Thymus (tissue), 11 donors: Measurements from ENCODE around the gene COBLL1. TPM values are rescaled to one million over a fixed set of nuclear protein-coding genes. Genes with fewer than 3 reads are reported as not detected.
A peak's percentile ranks its signal among the peaks of the same experiment; 100 is the strongest.
"Not testable (repeated sequence)": the region's sequence is repeated elsewhere in the genome, so short reads cannot be mapped to it uniquely, and the experiment has no call there.

Source experiments
- DNase-seq, 9 donors: peaks; one replicate each; pipeline ENCODE4 v3.0.0-alpha.2; 2013; ENCODE audit warnings: low spot score in 9 of 9, low read depth in 6 of 9, missing footprints in 1 of 9
- H3K27ac ChIP-seq, 2 donors: one replicate each; pipeline ENCODE4 v1.5.1; 2013; ENCODE audit warnings: control low read depth in 1 of 2, low read depth in 1 of 2, low read length in 1 of 2, mild to moderate bottlenecking in 1 of 2, moderate library complexity in 1 of 2
- H3K27me3 ChIP-seq, 2 donors: one replicate each; pipeline ENCODE4 v1.5.1; 2013; ENCODE audit warnings: low read length in 1 of 2; ENCODE audit not compliant: control insufficient read depth in 2 of 2, insufficient read depth in 1 of 2
- H3K36me3 ChIP-seq, 2 donors: one replicate each; pipeline ENCODE4 v1.5.1; 2013; ENCODE audit warnings: low read length in 1 of 2, mild to moderate bottlenecking in 1 of 2, moderate library complexity in 1 of 2; ENCODE audit not compliant: control insufficient read depth in 2 of 2, insufficient read depth in 2 of 2
- H3K4me1 ChIP-seq, 2 donors: one replicate each; pipeline ENCODE4 v1.5.1; 2013; ENCODE audit warnings: low read length in 2 of 2; ENCODE audit not compliant: control insufficient read depth in 2 of 2, insufficient read depth in 2 of 2
- H3K4me3 ChIP-seq, 2 donors: one replicate each; pipeline ENCODE4 v1.5.1; 2013; ENCODE audit warnings: low read length in 2 of 2, control low read depth in 1 of 2, mild to moderate bottlenecking in 1 of 2
- H3K9me3 ChIP-seq, 2 donors: one replicate each; pipeline ENCODE4 v1.5.1; 2013; ENCODE audit warnings: low read length in 1 of 2, mild to moderate bottlenecking in 1 of 2; ENCODE audit not compliant: control insufficient read depth in 2 of 2, insufficient read depth in 1 of 2
- WGBS: extraction: QIAGEN DNeasy Blood & Tissue Kit; methylation state at CpG from one replicate; pipeline ENCODE4 v1.1.7; 2013; 5-methylcytosine and 5-hydroxymethylcytosine counted together
- polyA plus RNA-seq: library from polyadenylated mRNA; stranded (reverse); fragments of 200-250 nt; gene quantifications from one replicate; pipeline ENCODE4 v1.2.3, GENCODE V29; 2013
- total RNA-seq: library from RNA; stranded (reverse); fragments of 120-200 nt; gene quantifications from one replicate; pipeline ENCODE4 v1.2.4, GENCODE V29; 2013
- donor health status: healthy.

COBLL1 gene
- total and polyA plus RNA-seq, 2 donors: 3.0 to 4.9 TPM

- H3K36me3 ChIP-seq: no peaks in the 10 kb centered on the region
- H3K4me3 ChIP-seq: no peak overlapping the region
- no peaks in the 10 kb centered on the region for H3K27me3 ChIP-seq
- no peaks in the 10 kb centered on the region for H3K9me3 ChIP-seq
- no peak overlapping the region for H3K27ac ChIP-seq
- no peaks in the 10 kb centered on the region for H3K4me1 ChIP-seq
- WGBS: 97% methylated on average over 4 of the region's 4 CpGs
- DNase-seq: no peak
Measured at GRCh38 chr2:164770421-164770916, 71.2 kb downstream of the COBLL1 start.

GRCh38 chr2:164766954-164767320, 74.7 kb downstream of the COBLL1 start:
- Histone ChIP-seq H3K9me3 (no peaks in the 10 kb centered on the region), H3K4me3 (no peak overlapping the region), H3K27me3 (no peaks in the 10 kb centered on the region), H3K36me3 (no peaks in the 10 kb centered on the region), H3K27ac (no peak overlapping the region), H3K4me1 (no peaks in the 10 kb centered on the region)
- DNase-seq: no peak
- WGBS: 98% methylated on average over 3 of the region's 3 CpGs

DNA sequence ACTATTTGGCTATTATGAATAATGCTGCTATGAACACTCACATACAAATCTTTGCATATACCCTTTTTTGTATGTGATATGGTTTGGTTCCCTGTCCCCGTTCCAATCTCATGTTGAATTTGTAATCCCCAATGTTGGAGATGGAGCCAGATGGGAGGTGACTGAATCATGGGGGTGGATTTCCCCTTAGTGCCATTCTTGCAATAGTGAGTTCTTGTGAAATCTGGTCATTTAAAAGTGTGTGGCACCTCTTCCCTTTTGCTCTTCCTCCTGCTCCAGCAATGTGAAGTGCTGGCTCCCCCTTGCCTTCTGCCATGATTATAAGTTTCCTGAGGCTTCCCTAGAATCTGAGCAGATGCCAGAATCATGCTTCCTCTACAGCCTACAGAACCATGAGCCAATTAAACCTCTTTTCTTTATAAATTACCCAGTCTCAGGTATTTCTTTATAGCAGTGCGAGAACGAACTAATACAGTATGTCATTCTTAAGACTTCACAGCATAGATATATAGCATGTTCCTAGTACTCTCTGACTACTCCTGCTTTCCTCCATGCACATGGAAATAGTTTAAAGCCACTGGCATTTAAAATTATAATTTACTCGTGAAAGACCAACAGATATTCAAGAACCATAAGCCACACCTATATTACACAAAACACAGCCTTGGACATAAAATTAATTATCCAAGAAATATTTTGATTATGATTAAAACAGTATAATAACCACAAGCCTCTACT, 75.2 kb downstream of the COBLL1 start:
- DNase-seq: no peak
- Histone ChIP-seq H3K9me3 (no peaks in the 10 kb centered on the region), H3K36me3 (no peaks in the 10 kb centered on the region), H3K27ac (no peak overlapping the region), H3K4me3 (no peak overlapping the region), H3K4me1 (no peaks in the 10 kb centered on the region), H3K27me3 (no peaks in the 10 kb centered on the region)
- 97% methylated on average over 4 of the region's 4 CpGs for WGBS

DNA sequence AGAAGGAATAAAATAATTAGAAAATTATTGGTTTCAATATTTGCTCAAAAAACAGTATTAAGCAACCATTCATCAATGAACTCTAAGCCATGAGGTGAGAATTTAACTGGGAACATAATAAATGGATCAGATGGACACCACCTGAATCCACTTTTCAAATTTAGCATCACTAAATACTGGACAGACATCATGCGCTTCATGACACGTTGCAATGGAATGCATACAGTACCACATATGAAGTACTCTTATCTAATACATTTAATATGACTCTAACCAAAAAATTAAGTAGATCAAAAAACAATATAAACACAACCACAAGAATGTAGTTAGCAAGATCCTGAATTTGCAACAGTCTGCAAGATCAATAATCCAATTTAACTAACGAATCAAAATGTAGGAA, 76.6 kb downstream of the COBLL1 start:
- H3K27ac ChIP-seq: no peak overlapping the region
- no peaks in the 10 kb centered on the region for H3K4me1 ChIP-seq
- no peak overlapping the region for H3K4me3 ChIP-seq
- no peak for DNase-seq
- H3K36me3 ChIP-seq: no peaks in the 10 kb centered on the region
- no peaks in the 10 kb centered on the region for H3K9me3 ChIP-seq
- H3K27me3 ChIP-seq: no peaks in the 10 kb centered on the region
- 96% methylated on average over 3 of the region's 3 CpGs for WGBS

DNA sequence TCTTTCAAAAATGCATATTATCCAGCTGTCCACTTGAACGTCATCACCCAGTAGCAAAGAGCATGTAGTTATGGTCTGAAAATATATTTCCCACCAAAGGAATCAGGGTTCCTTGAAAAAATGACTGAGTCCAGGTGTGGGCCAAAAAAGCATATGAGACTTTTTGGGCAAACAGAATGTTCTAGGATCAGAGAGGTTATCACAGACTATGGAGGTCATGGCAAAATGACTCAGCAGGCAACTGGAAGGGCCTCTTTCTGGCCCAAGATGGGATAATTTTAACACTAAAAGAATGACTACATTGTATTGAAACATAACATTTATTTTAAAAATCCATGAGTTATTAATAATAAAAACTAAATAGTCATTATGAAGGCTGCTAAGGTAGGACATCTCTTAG, 77.1 kb downstream of the COBLL1 start:
- H3K9me3 ChIP-seq: no peaks in the 10 kb centered on the region
- 97% methylated on average over 1 of the region's 1 CpG for WGBS
- no peak overlapping the region for H3K4me3 ChIP-seq
- H3K36me3 ChIP-seq: no peaks in the 10 kb centered on the region
- no peak overlapping the region for H3K27ac ChIP-seq
- DNase-seq: no peak
- no peaks in the 10 kb centered on the region for H3K4me1 ChIP-seq
- H3K27me3 ChIP-seq: no peaks in the 10 kb centered on the region

DNA sequence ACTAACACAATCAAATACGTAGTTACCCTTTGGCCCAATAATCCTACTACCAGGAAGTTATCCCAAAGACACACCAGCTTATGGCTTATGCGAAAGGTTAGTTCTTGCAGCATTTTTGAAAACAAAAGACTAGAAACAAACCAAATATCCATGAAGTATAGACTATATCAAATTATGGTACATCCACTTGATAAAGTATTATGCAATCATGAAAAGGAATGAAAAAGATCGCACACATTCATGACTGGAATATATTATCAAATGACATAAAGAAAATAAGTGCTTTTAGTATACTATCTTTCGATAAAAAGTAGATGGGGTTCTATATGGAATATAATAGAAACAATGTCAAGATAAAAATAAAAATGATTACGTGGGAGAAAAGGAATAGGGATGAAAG, 78.2 kb downstream of the COBLL1 start:
- H3K27ac ChIP-seq: no peak overlapping the region
- 90% methylated on average over 5 of the region's 5 CpGs for WGBS
- H3K36me3 ChIP-seq: no peaks in the 10 kb centered on the region
- H3K4me1 ChIP-seq: no peaks in the 10 kb centered on the region
- DNase-seq: no peak
- H3K4me3 ChIP-seq: no peak overlapping the region
- no peaks in the 10 kb centered on the region for H3K9me3 ChIP-seq
- H3K27me3 ChIP-seq: no peaks in the 10 kb centered on the region

DNA sequence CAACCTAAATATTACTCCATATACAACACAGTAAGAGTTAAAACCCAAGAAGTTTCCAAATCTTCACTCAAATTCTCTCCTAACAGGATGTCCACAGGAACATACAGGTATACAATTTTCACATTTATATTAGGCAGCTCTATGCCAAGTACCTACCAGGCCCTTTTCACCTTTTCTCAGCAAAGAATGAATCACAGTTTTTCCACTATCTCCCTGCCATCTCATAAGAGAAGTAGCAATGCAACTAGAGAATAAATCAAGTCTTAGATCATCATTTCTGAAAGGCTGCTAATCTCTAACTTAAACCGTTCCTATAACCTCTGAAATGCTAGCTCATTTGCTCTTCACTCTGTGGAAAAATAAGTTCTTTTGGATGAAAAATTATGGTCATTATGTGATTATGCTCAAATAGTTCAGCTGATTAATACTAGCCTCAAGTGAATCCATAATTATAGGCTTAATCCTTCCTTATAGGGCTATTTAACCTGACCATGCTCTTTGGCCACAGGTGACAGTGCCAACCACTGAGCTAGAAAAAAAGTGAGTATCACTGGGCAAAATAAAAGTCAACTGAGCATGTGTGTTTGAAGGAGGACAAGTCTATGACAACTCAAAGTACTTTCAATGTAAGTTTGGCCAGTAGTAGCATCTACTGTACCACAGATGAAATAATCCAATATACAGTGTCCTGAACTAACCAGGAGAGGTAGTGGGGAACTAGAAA, 79.7 kb downstream of the COBLL1 start:
- H3K27ac ChIP-seq: no peak overlapping the region
- WGBS: 100% methylated on average over 1 of the region's 1 CpG

GRCh38 chr2:164761201-164761600, 80.4 kb downstream of the COBLL1 start:
- WGBS: 95% methylated on average over 9 of the region's 9 CpGs
- H3K27ac ChIP-seq: not testable (repeated sequence)

More for the DNA sequence above, 79.7 kb downstream of the COBLL1 start:
- H3K27me3 ChIP-seq: no peaks in the 10 kb centered on the region
- no peaks in the 10 kb centered on the region for H3K4me1 ChIP-seq
- no peaks in the 10 kb centered on the region for H3K9me3 ChIP-seq
- H3K36me3 ChIP-seq: no peaks in the 10 kb centered on the region
- no peak overlapping the region for H3K4me3 ChIP-seq
- no peak for DNase-seq

DNA sequence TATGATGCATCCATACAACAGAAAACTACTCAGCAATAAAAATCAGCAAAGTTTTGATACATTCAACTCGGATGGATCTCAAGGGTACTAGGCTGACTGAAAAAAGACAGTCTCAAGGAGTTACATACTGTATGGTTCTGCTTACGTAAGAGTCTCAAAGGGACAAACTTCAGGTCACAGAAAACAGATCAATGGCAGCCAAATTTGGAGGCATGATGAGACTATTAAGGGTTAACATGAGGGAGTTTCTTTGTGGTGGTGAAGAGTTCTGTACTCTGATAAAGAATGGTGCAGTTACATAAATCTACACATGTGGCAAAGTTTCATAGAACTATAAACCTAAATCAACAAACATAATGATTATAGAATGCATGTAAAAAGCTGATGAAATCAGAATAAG, 81.4 kb downstream of the COBLL1 start:
- no peak overlapping the region for H3K4me3 ChIP-seq
- H3K4me1 ChIP-seq: no peaks in the 10 kb centered on the region
- 59% methylated on average over 2 of the region's 2 CpGs for WGBS
- no peak for DNase-seq
- no peaks in the 10 kb centered on the region for H3K36me3 ChIP-seq
- no peaks in the 10 kb centered on the region for H3K9me3 ChIP-seq
- H3K27me3 ChIP-seq: no peaks in the 10 kb centered on the region
- H3K27ac ChIP-seq: no peak overlapping the region

More at GRCh38 chr2:164761201-164761600, 80.4 kb downstream of the COBLL1 start:
- H3K27me3 ChIP-seq, H3K9me3 ChIP-seq, H3K4me1 ChIP-seq, H3K36me3 ChIP-seq, H3K4me3 ChIP-seq: not testable (repeated sequence)
- DNase-seq: peak in 1 of 9 donors; percentile 6
